HuH-7 (cell line): ENCODE data around the gene PITRM1.
"Not testable (repeated sequence)": the region's sequence is repeated elsewhere in the genome, so short reads cannot be mapped to it uniquely, and the experiment has no call there.

Experiments used
- DNase-seq: peaks from one replicate; pipeline ENCODE4 v3.0.0; 2011; ENCODE audit warnings: low spot score

The PITRM1 gene

GRCh38 chr10:3122034-3122433, 50.5 kb downstream of the PITRM1 start:
- DNase-seq = no peak

GRCh38 chr10:3119796-3120459, 52.7 kb downstream of the PITRM1 start:
- DNase-seq = peak; percentile 79

- no peak for DNase-seq
Measured at GRCh38 chr10:3118641-3119091, 53.9 kb downstream of the PITRM1 start.

- DNase-seq = no peak
Measured at GRCh38 chr10:3117486-3117885, 55.1 kb downstream of the PITRM1 start.

GRCh38 chr10:3116508-3117100, 56.0 kb downstream of the PITRM1 start:
- no peak for DNase-seq

- DNase-seq = no peak
Measured at GRCh38 chr10:3115685-3116084, 56.9 kb downstream of the PITRM1 start.

- DNase-seq = no peak
Measured at GRCh38 chr10:3113343-3113720, 59.2 kb downstream of the PITRM1 start.

GRCh38 chr10:3111621-3112163, 60.9 kb downstream of the PITRM1 start:
- no peak for DNase-seq

- no peak for DNase-seq
Measured at GRCh38 chr10:3110782-3111620, 61.6 kb downstream of the PITRM1 start.

GRCh38 chr10:3109633-3110032, 62.9 kb downstream of the PITRM1 start:
- no peak for DNase-seq

- DNase-seq = no peak
Measured at GRCh38 chr10:3109196-3109595, 63.4 kb downstream of the PITRM1 start.

- DNase-seq = no peak
Measured at GRCh38 chr10:3108575-3109105, 63.9 kb downstream of the PITRM1 start.

- DNase-seq = no peak
Measured at GRCh38 chr10:3108033-3108432, 64.5 kb downstream of the PITRM1 start.

GRCh38 chr10:3107426-3107961, 65.1 kb downstream of the PITRM1 start:
- DNase-seq = no peak

GRCh38 chr10:3106928-3107425, 65.6 kb downstream of the PITRM1 start:
- DNase-seq = no peak

GRCh38 chr10:3106328-3106727, 66.3 kb downstream of the PITRM1 start:
- not testable (repeated sequence) for DNase-seq

GRCh38 chr10:3105905-3106304, 66.7 kb downstream of the PITRM1 start:
- DNase-seq = no peak

- DNase-seq = no peak
Measured at GRCh38 chr10:3105166-3105565, 67.4 kb downstream of the PITRM1 start.

GRCh38 chr10:3104251-3104918, 68.2 kb downstream of the PITRM1 start:
- no peak for DNase-seq

- DNase-seq = no peak
Measured at GRCh38 chr10:3103646-3104045, 68.9 kb downstream of the PITRM1 start.

GRCh38 chr10:3102720-3103427, 69.7 kb downstream of the PITRM1 start:
- no peak for DNase-seq
